ENCODE measurements around the gene SLC35F1. TPM values are rescaled to one million over a fixed set of nuclear protein-coding genes. Genes with fewer than 3 reads are reported as not detected.

SLC35F1 gene
- polyA plus RNA-seq, 2 of the 4 experiments (the other 2 are of a cell fraction): 0.01 TPM; not detected in 1

GRCh38 chr6:117947234-117947633 is 40.2 kb downstream of the SLC35F1 start:
- no peak for FAIRE-seq
- CTCF ChIA-PET: no interaction called here
- whole genome bisulfite sequencing (ENCODE audit: missing lambda C conversion rate): 7% methylated on average over 1 of the region's 1 CpG

GRCh38 chr6:117951783-117952182 is 44.7 kb downstream of the SLC35F1 start:
- FAIRE-seq (no peak), DNase-seq (ENCODE audit: low read depth in 1 of 2, low spot score in 1 of 2) (no peak), ATAC-seq (no peak)
- Histone ChIP-seq H3K4me3 (no peak overlapping the region), H3K4me1 (no peaks in the 10 kb centered on the region), H3K4me2 (no peak overlapping the region), H3K9me3 (no peaks in the 10 kb centered on the region), H3K27ac (no peak overlapping the region)
- TF ChIP-seq MYC (IDR thresholded peaks at IDR 0.05; ENCODE audit: borderline replicate concordance, low read length) (no peak), EHMT2 (IDR thresholded peaks at IDR 0.05; ENCODE audit: low read depth) (no peak), ZC3H11A (IDR thresholded peaks at IDR 0.05) (no peak), CEBPB (IDR thresholded peaks at IDR 0.05) (no peak), CHD2 (IDR thresholded peaks at IDR 0.05; ENCODE audit: low read length, partially characterized antibody) (no peak), JUN (IDR thresholded peaks at IDR 0.05) (no peak), USF2 (IDR thresholded peaks at IDR 0.05) (no peak), NFE2L2 (conservative IDR thresholded peaks at IDR 0.05; ENCODE audit: low read length) (no peak), HMGXB4 (CRISPR knock-in tag; IDR thresholded peaks at IDR 0.05; ENCODE audit: borderline replicate concordance) (no peak), TP53 (CRISPR knock-in tag; IDR thresholded peaks at IDR 0.05) (no peak), ZFP36 (IDR thresholded peaks at IDR 0.05; ENCODE audit: borderline replicate concordance, partially characterized antibody) (no peak), KDM1A (IDR thresholded peaks at IDR 0.05; ENCODE audit: low read depth) (no peak), CBX2 (IDR thresholded peaks at IDR 0.05; ENCODE audit: borderline replicate concordance, low read depth) (no peak), RCOR1 (IDR thresholded peaks at IDR 0.05; ENCODE audit: low read depth, low read length) (no peak)
- POLR2A ChIA-PET: no interaction called here
- CTCF ChIA-PET: interaction anchor here (0.6 kb wide), 1 partner anchor 255 kb away, joined by 3 read pairs; no protein-coding TSS in a partner anchor
- 0% methylated on average over 3 of the region's 3 CpGs for WGBS (ENCODE audit: missing lambda C conversion rate)

More at GRCh38 chr6:117947234-117947633, 40.2 kb downstream of the SLC35F1 start:
- ATAC-seq (no peak), DNase-seq (ENCODE audit: low read depth in 1 of 2, low spot score in 1 of 2) (no peak)
- H3K4me2 ChIP-seq: no peak overlapping the region
- TF ChIP-seq ZSCAN20 (CRISPR knock-in tag; IDR thresholded peaks at IDR 0.05) (no peak), RAD21 (conservative IDR thresholded peaks at IDR 0.05 in 1 of 2, IDR thresholded peaks at IDR 0.05 in 1 of 2) (no peak), CEBPB (IDR thresholded peaks at IDR 0.05) (no peak)
- H3K4me3 ChIP-seq: no peak overlapping the region
- POLR2A ChIA-PET: no interaction called here
- no peak overlapping the region for H3K27ac ChIP-seq
- no peaks in the 10 kb centered on the region for H3K9me3 ChIP-seq
- no peaks in the 10 kb centered on the region for H3K4me1 ChIP-seq

- ChIA-PET POLR2A (no interaction called here), CTCF (no interaction called here)
- Histone ChIP-seq H3K9me3 (no peaks in the 10 kb centered on the region), H3K4me3 (no peak overlapping the region), H3K4me2 (no peak overlapping the region), H3K27ac (no peak overlapping the region), H3K4me1 (no peaks in the 10 kb centered on the region)
- no peak for FAIRE-seq
- no peak for DNase-seq (ENCODE audit: low read depth in 1 of 2, low spot score in 1 of 2)
- no peak for ATAC-seq
- 0% methylated on average over 2 of the region's 2 CpGs for WGBS (ENCODE audit: missing lambda C conversion rate)
- TF ChIP-seq ZSCAN20 (CRISPR knock-in tag; IDR thresholded peaks at IDR 0.05) (no peak), CTCF (IDR thresholded peaks at IDR 0.05) (no peak), GATA3 (IDR thresholded peaks at IDR 0.05; ENCODE audit: borderline replicate concordance) (no peak), PBX3 (IDR thresholded peaks at IDR 0.05) (no peak), FOSB (CRISPR knock-in tag; IDR thresholded peaks at IDR 0.05) (no peak), SMC3 (IDR thresholded peaks at IDR 0.05) (no peak), ZFP36 (IDR thresholded peaks at IDR 0.05; ENCODE audit: borderline replicate concordance, partially characterized antibody) (no peak), TP53 (CRISPR knock-in tag; IDR thresholded peaks at IDR 0.05) (no peak), ZC3H11A (IDR thresholded peaks at IDR 0.05) (no peak), ATOH8 (CRISPR knock-in tag; IDR thresholded peaks at IDR 0.05; ENCODE audit: low read depth) (no peak), POLR2AphosphoS2 (conservative IDR thresholded peaks at IDR 0.05; ENCODE audit: low read length) (no peak)
These were observed 48.7 kb downstream of the SLC35F1 start for GRCh38 chr6:117955684-117956256.
